Peyer's patch (tissue), 4 donors: Measurements from ENCODE around the gene TBC1D2B.

Source experiments
- CTCF ChIP-seq, 6 experiments: fragments of 450-650 bp in 4 of 6; fragments of 200-600 bp in 2 of 6; sonication (generic) in 1 of 6; IDR thresholded peaks; one replicate each; pipeline ENCODE4 v1.5.1; 2017 to 2019; ENCODE audit warnings: antibody characterized with exemption in 6 of 6, mild to moderate bottlenecking in 3 of 6, moderate library complexity in 1 of 6
- POLR2A ChIP-seq, 2 donors: fragments of 450-650 bp; IDR thresholded peaks; one replicate each; pipeline ENCODE4 v1.5.1; 2017; ENCODE audit warnings: antibody characterized with exemption in 2 of 2, mild to moderate bottlenecking in 2 of 2, moderate library complexity in 2 of 2

DNA sequence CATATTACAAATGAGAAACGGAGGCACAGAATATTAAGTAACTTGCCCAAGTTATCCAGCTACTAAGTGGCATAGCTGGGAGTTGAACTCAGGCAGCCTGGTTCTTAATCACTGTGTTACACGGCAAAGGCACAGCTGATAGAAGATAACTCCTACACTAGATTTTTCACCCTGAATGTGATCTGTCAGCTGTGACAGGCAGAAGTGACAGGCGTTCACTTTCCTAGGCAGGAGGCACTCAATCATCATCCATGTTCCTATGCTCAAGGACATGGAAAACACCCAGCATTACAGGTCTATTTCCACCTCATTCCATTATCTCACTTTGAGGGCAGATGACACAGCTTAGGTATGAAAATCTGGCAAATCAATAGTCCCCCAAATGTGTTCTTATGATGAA lies 35.6 kb downstream of the TBC1D2B start:
- no peak for TF ChIP-seq CTCF (IDR thresholded peaks at IDR 0.05)
- TF ChIP-seq POLR2A (IDR thresholded peaks at IDR 0.05): no peak
